SK-N-DZ (cell line): ENCODE results near the gene KPNA4.
"Not testable (repeated sequence)": the region's sequence is repeated elsewhere in the genome, so short reads cannot be mapped to it uniquely, and the experiment has no call there.

Experiments used
- DNase-seq: peaks from one replicate; pipeline ENCODE4 v3.0.0-alpha.2; 2015; ENCODE audit warnings: low spot score

Gene KPNA4

GRCh38 chr3:160486459-160486869 lies 78.9 kb downstream of the KPNA4 start:
- DNase-seq, result peak; percentile 38

- no peak for DNase-seq
Observed at GRCh38 chr3:160482796-160483195, 82.6 kb downstream of the KPNA4 start.

GRCh38 chr3:160481856-160482255 lies 83.5 kb downstream of the KPNA4 start:
- no peak for DNase-seq

- no peak for DNase-seq
Observed at GRCh38 chr3:160480931-160481330, 84.4 kb downstream of the KPNA4 start.

- no peak for DNase-seq
Observed at GRCh38 chr3:160479376-160479775, 86.0 kb downstream of the KPNA4 start.

- DNase-seq, result no peak
Observed at GRCh38 chr3:160478338-160478737, 87.0 kb downstream of the KPNA4 start.

GRCh38 chr3:160477750-160478149 lies 87.6 kb downstream of the KPNA4 start:
- no peak for DNase-seq

GRCh38 chr3:160475884-160476283 lies 89.5 kb downstream of the KPNA4 start:
- DNase-seq, result no peak

GRCh38 chr3:160475153-160475552 lies 90.2 kb downstream of the KPNA4 start:
- DNase-seq, result no peak

- DNase-seq, result peak; percentile 22
Observed at GRCh38 chr3:160474416-160474838, 90.9 kb downstream of the KPNA4 start.

GRCh38 chr3:160473978-160474377 lies 91.4 kb downstream of the KPNA4 start:
- no peak for DNase-seq

GRCh38 chr3:160473221-160473620 lies 92.2 kb downstream of the KPNA4 start:
- DNase-seq, result no peak

- no peak for DNase-seq
Observed at GRCh38 chr3:160472344-160472743, 93.0 kb downstream of the KPNA4 start.

GRCh38 chr3:160471892-160472291 lies 93.5 kb downstream of the KPNA4 start:
- DNase-seq, result no peak

GRCh38 chr3:160470181-160470580 lies 95.2 kb downstream of the KPNA4 start:
- no peak for DNase-seq

- DNase-seq, result no peak
Observed at GRCh38 chr3:160464971-160465370, 100.4 kb downstream of the KPNA4 start.

GRCh38 chr3:160464321-160464720 lies 101.0 kb downstream of the KPNA4 start:
- DNase-seq, result no peak

GRCh38 chr3:160460033-160460432 lies 105.3 kb downstream of the KPNA4 start:
- DNase-seq, result no peak

GRCh38 chr3:160459450-160459970 lies 105.9 kb downstream of the KPNA4 start:
- DNase-seq, result no peak

- DNase-seq, result no peak
Observed at GRCh38 chr3:160458151-160458550, 107.2 kb downstream of the KPNA4 start.

- DNase-seq, result no peak
Observed at GRCh38 chr3:160455846-160456245, 109.5 kb downstream of the KPNA4 start.

GRCh38 chr3:160454995-160455394 lies 110.4 kb downstream of the KPNA4 start:
- DNase-seq, result no peak

- not testable (repeated sequence) for DNase-seq
Observed at GRCh38 chr3:160452251-160452650, 113.1 kb downstream of the KPNA4 start.

GRCh38 chr3:160451602-160452001 lies 113.8 kb downstream of the KPNA4 start:
- DNase-seq, result no peak
